ENCODE data around the gene IL1RAPL1.

DNA sequence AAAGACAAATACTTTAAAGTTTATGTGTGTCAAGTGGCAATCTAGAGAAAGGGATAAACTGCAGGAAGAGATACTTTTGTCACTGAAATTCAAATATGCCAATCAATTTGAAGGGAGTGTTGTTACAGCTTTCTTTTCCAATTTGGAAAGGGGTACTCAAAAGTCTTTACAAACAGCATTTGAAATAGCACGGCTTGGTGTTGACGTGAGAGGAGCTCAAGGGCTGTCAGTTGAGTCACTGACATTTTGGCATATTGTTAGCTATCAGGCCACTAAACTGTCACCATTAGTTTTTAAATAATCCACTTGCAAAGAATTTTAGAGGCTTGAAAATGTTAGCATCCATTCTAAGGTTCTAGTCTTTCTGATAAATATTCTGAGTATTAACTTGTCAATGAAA, 698.4 kb downstream of the IL1RAPL1 start:
- no peak for TF ChIP-seq RFX5 (IDR thresholded peaks at IDR 0.05)
- TF ChIP-seq, protein P1, sequence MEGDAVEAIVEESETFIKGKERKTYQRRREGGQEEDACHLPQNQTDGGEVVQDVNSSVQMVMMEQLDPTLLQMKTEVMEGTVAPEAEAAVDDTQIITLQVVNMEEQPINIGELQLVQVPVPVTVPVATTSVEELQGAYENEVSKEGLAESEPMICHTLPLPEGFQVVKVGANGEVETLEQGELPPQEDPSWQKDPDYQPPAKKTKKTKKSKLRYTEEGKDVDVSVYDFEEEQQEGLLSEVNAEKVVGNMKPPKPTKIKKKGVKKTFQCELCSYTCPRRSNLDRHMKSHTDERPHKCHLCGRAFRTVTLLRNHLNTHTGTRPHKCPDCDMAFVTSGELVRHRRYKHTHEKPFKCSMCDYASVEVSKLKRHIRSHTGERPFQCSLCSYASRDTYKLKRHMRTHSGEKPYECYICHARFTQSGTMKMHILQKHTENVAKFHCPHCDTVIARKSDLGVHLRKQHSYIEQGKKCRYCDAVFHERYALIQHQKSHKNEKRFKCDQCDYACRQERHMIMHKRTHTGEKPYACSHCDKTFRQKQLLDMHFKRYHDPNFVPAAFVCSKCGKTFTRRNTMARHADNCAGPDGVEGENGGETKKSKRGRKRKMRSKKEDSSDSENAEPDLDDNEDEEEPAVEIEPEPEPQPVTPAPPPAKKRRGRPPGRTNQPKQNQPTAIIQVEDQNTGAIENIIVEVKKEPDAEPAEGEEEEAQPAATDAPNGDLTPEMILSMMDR (IDR thresholded peaks at IDR 0.05): no peak
